Activated CD4-positive, alpha-beta T cell treated with anti-CD3 and anti-CD28 coated beads for 36 hours (primary cell): ENCODE results near the gene LGALS7. TPM values are rescaled to one million over a fixed set of nuclear protein-coding genes. Genes with fewer than 3 reads are reported as not detected.
"Not testable (repeated sequence)": the region's sequence is repeated elsewhere in the genome, so short reads cannot be mapped to it uniquely, and the experiment has no call there.

Experiments
- ATAC-seq: fragments of 200-7000 bp; cut with Tn5 transposase; one replicate; pipeline ENCODE4 v1.10.0; 2021; ENCODE audit warnings: mild to moderate bottlenecking, moderate library complexity
- CTCF ChIA-PET: fragments of 350-600 bp; sonication (Branson Sonifier 250); formaldehyde crosslinking; loops from one replicate; lab custom pipeline; 2021; ENCODE audit warnings: antibody characterized with exemption; lab: Charles Lee
- POLR2A ChIA-PET: fragments of 350-600 bp; sonication (Branson Sonifier 250); formaldehyde crosslinking; loops from one replicate; lab custom pipeline; 2021; ENCODE audit warnings: antibody characterized with exemption, inconsistent platforms; lab: Charles Lee
- DNase-seq: peaks from one replicate; pipeline ENCODE4 v3.0.0-alpha.2; 2020
- H3K27ac Mint-ChIP-seq: one replicate; pipeline ENCODE4 v1.8.0; 2021; ENCODE audit warnings: mixed read lengths
- H3K27me3 Mint-ChIP-seq: one replicate; pipeline ENCODE4 v1.8.0; 2021; ENCODE audit warnings: mixed read lengths
- H3K36me3 Mint-ChIP-seq: one replicate; pipeline ENCODE4 v1.8.0; 2021; ENCODE audit warnings: low read depth, mixed read lengths
- H3K4me1 Mint-ChIP-seq: one replicate; pipeline ENCODE4 v1.8.0; 2021; ENCODE audit warnings: mixed read lengths
- H3K4me3 Mint-ChIP-seq: one replicate; pipeline ENCODE4 v1.8.0; 2021; ENCODE audit warnings: mild to moderate bottlenecking, moderate library complexity, mixed read lengths
- H3K9me3 Mint-ChIP-seq: one replicate; pipeline ENCODE4 v1.8.0; 2021; ENCODE audit warnings: low read depth, mixed read lengths
- intact Hi-C, 2 experiments: fragments of 100-400 bp; cut with DNase I in 1 of 2; cut with micrococcal nuclease in 1 of 2; formaldehyde crosslinking; loops; one replicate each; pipeline versions ENCODE4 v1.14.2 to v1.15.1; 2022 to 2024; cut with DNase I, micrococcal nuclease
- total RNA-seq, 2 experiments: library from RNA; stranded (reverse); gene quantifications; one replicate each; pipeline ENCODE4 v1.2.3, GENCODE V29; 2021

The LGALS7 gene
- total RNA-seq, 2 experiments from 2014 or later, result not detected

- Mint-ChIP-seq H3K4me1 (no peaks in the 10 kb centered on the region), H3K27ac (no peak overlapping the region), H3K27me3 (no peaks in the 10 kb centered on the region), H3K4me3 (no peak overlapping the region), H3K9me3 (no peaks in the 10 kb centered on the region), H3K36me3 (peaks cover 12% of the 10 kb centered on the region)
- ChIA-PET POLR2A (interaction anchor here (0.6 kb wide), 1 partner anchor 29 kb away, joined by 4 read pairs; no protein-coding TSS in a partner anchor), CTCF (interaction anchor here (0.8 kb wide), 1 partner anchor 22 kb away, joined by 3 read pairs; no protein-coding TSS in a partner anchor)
- no peak for ATAC-seq
- no peak for DNase-seq
- intact Hi-C loops, result no loop called here
Measured at GRCh38 chr19:38812009-38812840, 38.9 kb upstream of the LGALS7 start.

- no peaks in the 10 kb centered on the region for H3K36me3 Mint-ChIP-seq
- H3K27me3 Mint-ChIP-seq, result no peaks in the 10 kb centered on the region
- intact Hi-C loops, result no loop called here
- peaks cover 6% of the 10 kb centered on the region for H3K4me1 Mint-ChIP-seq
- no peak overlapping the region for H3K4me3 Mint-ChIP-seq
- H3K9me3 Mint-ChIP-seq, result no peaks in the 10 kb centered on the region
- ChIA-PET CTCF (no interaction called here), POLR2A (interaction anchor here (0.7 kb wide), 1 partner anchor 39 kb away, joined by 3 read pairs; no protein-coding TSS in a partner anchor)
- DNase-seq (no peak), ATAC-seq (no peak)
- no peak overlapping the region for H3K27ac Mint-ChIP-seq
Measured at GRCh38 chr19:38809592-38810252, 36.4 kb upstream of the LGALS7 start.

- H3K9me3 Mint-ChIP-seq, result no peaks in the 10 kb centered on the region
- H3K4me1 Mint-ChIP-seq, result peaks cover 6% of the 10 kb centered on the region
- H3K36me3 Mint-ChIP-seq, result no peaks in the 10 kb centered on the region
- no peak overlapping the region for H3K27ac Mint-ChIP-seq
- no peaks in the 10 kb centered on the region for H3K27me3 Mint-ChIP-seq
- intact Hi-C loops, result no loop called here
- no peak overlapping the region for H3K4me3 Mint-ChIP-seq
- POLR2A ChIA-PET, result interaction anchor here (0.5 kb wide), 1 partner anchor 77 kb away, joined by 4 read pairs; no protein-coding TSS in a partner anchor
- DNase-seq (no peak), ATAC-seq (no peak)
- CTCF ChIA-PET, result interaction anchor here (0.6 to 0.8 kb wide), 2 partner anchors 70 to 283 kb away, joined by 3 read pairs; no protein-coding TSS in a partner anchor
Measured at GRCh38 chr19:38808741-38809140, 35.4 kb upstream of the LGALS7 start.

GRCh38 chr19:38807374-38808098 is 34.2 kb upstream of the LGALS7 start:
- POLR2A ChIA-PET, H3K27ac Mint-ChIP-seq, DNase-seq, H3K4me3 Mint-ChIP-seq, ATAC-seq, H3K9me3 Mint-ChIP-seq, H3K36me3 Mint-ChIP-seq, H3K4me1 Mint-ChIP-seq, intact Hi-C loops, H3K27me3 Mint-ChIP-seq: not testable (repeated sequence)
- CTCF ChIA-PET, result interaction anchor here (0.7 kb wide), 1 partner anchor 15 kb away, joined by 4 read pairs; no protein-coding TSS in a partner anchor

DNA sequence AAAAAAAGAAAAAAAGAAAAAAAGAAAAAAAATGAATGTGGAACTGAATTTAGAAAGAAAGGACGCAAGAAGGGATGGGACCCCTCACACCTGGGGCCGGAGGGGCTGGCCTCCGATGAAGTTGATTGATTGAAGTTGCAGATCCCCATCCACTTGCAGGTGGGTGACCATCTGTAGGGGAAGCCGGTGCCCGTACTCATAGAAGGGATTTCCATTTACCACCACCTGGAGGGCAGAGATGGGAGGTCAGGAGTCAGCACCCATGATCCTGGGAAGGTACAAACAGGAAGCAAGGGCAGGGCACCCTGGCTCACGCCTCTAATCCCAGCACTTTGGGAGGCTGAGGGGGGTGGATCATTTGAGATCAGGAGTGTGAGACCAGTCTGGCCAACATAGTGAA is 33.1 kb upstream of the LGALS7 start:
- DNase-seq (no peak), ATAC-seq (no peak)
- no peak overlapping the region for H3K27ac Mint-ChIP-seq
- peaks cover 6% of the 10 kb centered on the region for H3K4me1 Mint-ChIP-seq
- no peaks in the 10 kb centered on the region for H3K36me3 Mint-ChIP-seq
- H3K27me3 Mint-ChIP-seq, result no peaks in the 10 kb centered on the region
- H3K9me3 Mint-ChIP-seq, result no peaks in the 10 kb centered on the region
- ChIA-PET CTCF (no interaction called here), POLR2A (interaction anchor here (0.7 kb wide), 1 partner anchor 32 kb away, joined by 3 read pairs; no protein-coding TSS in a partner anchor)
- H3K4me3 Mint-ChIP-seq, result no peak overlapping the region
- intact Hi-C loops, result no loop called here

GRCh38 chr19:38805180-38805579 is 31.9 kb upstream of the LGALS7 start:
- CTCF ChIA-PET, result interaction anchor here (0.6 kb wide), 1 partner anchor 150 kb away, joined by 3 read pairs; no protein-coding TSS in a partner anchor
- no peak overlapping the region for H3K4me3 Mint-ChIP-seq
- H3K27me3 Mint-ChIP-seq, result no peaks in the 10 kb centered on the region
- no peaks in the 10 kb centered on the region for H3K36me3 Mint-ChIP-seq
- no peaks in the 10 kb centered on the region for H3K9me3 Mint-ChIP-seq
- POLR2A ChIA-PET, result interaction anchor here (0.7 kb wide), 1 partner anchor 1416 kb away, joined by 5 read pairs; no protein-coding TSS in a partner anchor
- no peak overlapping the region for H3K27ac Mint-ChIP-seq
- intact Hi-C loops, result no loop called here
- peaks cover 6% of the 10 kb centered on the region for H3K4me1 Mint-ChIP-seq
- no peak for ATAC-seq
- DNase-seq, result no peak

- Mint-ChIP-seq H3K4me1 (peaks cover 8% of the 10 kb centered on the region), H3K4me3 (no peak overlapping the region), H3K36me3 (no peaks in the 10 kb centered on the region), H3K27ac (no peak overlapping the region), H3K9me3 (no peaks in the 10 kb centered on the region), H3K27me3 (no peaks in the 10 kb centered on the region)
- intact Hi-C loops, result no loop called here
- DNase-seq (no peak), ATAC-seq (no peak)
- CTCF ChIA-PET, result no interaction called here
- POLR2A ChIA-PET, result no interaction called here
Measured at GRCh38 chr19:38803543-38803942, 30.2 kb upstream of the LGALS7 start.

DNA sequence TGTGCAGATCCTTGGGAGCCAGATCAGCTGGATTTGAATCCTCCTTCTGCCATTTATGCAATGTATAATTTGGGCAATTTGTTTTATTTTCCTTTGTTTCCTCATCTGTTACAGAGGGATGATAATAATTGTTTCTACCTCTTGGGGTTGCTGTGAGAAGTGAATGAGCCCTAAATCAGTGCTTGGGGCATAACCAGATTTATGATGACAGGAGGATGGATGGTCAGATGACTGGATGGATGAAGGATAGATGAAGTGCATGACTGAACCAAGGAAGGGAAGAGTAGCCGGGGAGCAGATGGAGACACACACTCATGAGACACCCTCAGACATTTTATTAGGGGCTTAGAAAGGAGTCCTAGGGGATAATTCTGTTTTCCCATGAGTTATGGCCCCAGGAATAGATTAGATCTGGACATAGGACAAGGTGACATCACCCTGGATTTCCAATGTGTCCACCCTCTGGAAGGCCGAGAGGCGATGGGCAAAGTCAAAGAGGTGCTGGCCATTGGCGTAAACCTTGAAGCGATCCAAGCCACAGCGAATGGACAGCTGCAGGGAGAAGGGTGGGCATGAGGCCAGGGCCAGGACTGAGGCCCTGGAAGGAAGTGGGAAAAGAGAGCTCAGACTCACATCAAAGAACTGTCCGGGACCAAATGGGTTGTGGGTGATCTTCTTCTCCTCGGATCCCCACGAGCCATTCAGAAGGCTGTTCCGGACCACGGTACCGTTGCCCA is 28.2 kb upstream of the LGALS7 start:
- intact Hi-C loops, result no loop called here
- no peak overlapping the region for H3K27ac Mint-ChIP-seq
- POLR2A ChIA-PET, result no interaction called here
- DNase-seq (no peak), ATAC-seq (no peak)
- H3K9me3 Mint-ChIP-seq, result no peaks in the 10 kb centered on the region
- no peaks in the 10 kb centered on the region for H3K27me3 Mint-ChIP-seq
- H3K36me3 Mint-ChIP-seq, result no peaks in the 10 kb centered on the region
- peaks cover 8% of the 10 kb centered on the region for H3K4me1 Mint-ChIP-seq
- no peak overlapping the region for H3K4me3 Mint-ChIP-seq
- CTCF ChIA-PET, result interaction anchor here (0.6 kb wide), 1 partner anchor 85 kb away, joined by 3 read pairs; no protein-coding TSS in a partner anchor

- POLR2A ChIA-PET, result no interaction called here
- CTCF ChIA-PET, result no interaction called here
Measured at GRCh38 chr19:38800577-38801347, 27.4 kb upstream of the LGALS7 start.

GRCh38 chr19:38799104-38799503 is 25.8 kb upstream of the LGALS7 start:
- no peak overlapping the region for H3K27ac Mint-ChIP-seq
- intact Hi-C loops, result loop anchor here in 1 of 2 experiments (5.0 kb wide), 1 partner anchor 37 kb away; no protein-coding TSS in a partner anchor
- ChIA-PET POLR2A (interaction anchor here (0.6 kb wide), 1 partner anchor 286 kb away, joined by 3 read pairs; no protein-coding TSS in a partner anchor), CTCF (interaction anchor here (1.6 kb wide), 1 partner anchor 29 kb away, joined by 6 read pairs; no protein-coding TSS in a partner anchor)
- H3K36me3 Mint-ChIP-seq, result no peaks in the 10 kb centered on the region
- ATAC-seq (no peak), DNase-seq (no peak)
- H3K27me3 Mint-ChIP-seq, result no peaks in the 10 kb centered on the region
- no peak overlapping the region for H3K4me3 Mint-ChIP-seq
- H3K4me1 Mint-ChIP-seq, result peaks cover 3% of the 10 kb centered on the region
- H3K9me3 Mint-ChIP-seq, result no peaks in the 10 kb centered on the region

More at GRCh38 chr19:38800577-38801347, 27.4 kb upstream of the LGALS7 start:
- DNase-seq (no peak), ATAC-seq (no peak)
- no peak overlapping the region for H3K27ac Mint-ChIP-seq
- H3K9me3 Mint-ChIP-seq, result no peaks in the 10 kb centered on the region
- intact Hi-C loops, result no loop called here
- no peaks in the 10 kb centered on the region for H3K27me3 Mint-ChIP-seq
- H3K4me1 Mint-ChIP-seq, result peaks cover 8% of the 10 kb centered on the region
- no peak overlapping the region for H3K4me3 Mint-ChIP-seq
- no peaks in the 10 kb centered on the region for H3K36me3 Mint-ChIP-seq
